Measurements from ENCODE around the gene DOLPP1. TPM values are rescaled to one million over a fixed set of nuclear protein-coding genes. Genes with fewer than 3 reads are reported as not detected.

Gene DOLPP1
- total RNA-seq, 1 experiment from 2014 or later: 32.7 TPM

GRCh38 chr9:129136446-129137035 is 55.6 kb downstream of the DOLPP1 start:
- DNase-seq (ENCODE audit: low spot score): no peak
- H3K36me3 Mint-ChIP-seq: peaks cover 35% of the 10 kb centered on the region
- no peak for ATAC-seq
- no peak for TF ChIP-seq CREM (CRISPR knock-in tag; IDR thresholded peaks at IDR 0.05)
- TF ChIP-seq SP1 (CRISPR knock-in tag; conservative IDR thresholded peaks at IDR 0.05): no peak
- TF ChIP-seq EMX1 (CRISPR knock-in tag; IDR thresholded peaks at IDR 0.05): no peak
- TF ChIP-seq, protein P1, sequence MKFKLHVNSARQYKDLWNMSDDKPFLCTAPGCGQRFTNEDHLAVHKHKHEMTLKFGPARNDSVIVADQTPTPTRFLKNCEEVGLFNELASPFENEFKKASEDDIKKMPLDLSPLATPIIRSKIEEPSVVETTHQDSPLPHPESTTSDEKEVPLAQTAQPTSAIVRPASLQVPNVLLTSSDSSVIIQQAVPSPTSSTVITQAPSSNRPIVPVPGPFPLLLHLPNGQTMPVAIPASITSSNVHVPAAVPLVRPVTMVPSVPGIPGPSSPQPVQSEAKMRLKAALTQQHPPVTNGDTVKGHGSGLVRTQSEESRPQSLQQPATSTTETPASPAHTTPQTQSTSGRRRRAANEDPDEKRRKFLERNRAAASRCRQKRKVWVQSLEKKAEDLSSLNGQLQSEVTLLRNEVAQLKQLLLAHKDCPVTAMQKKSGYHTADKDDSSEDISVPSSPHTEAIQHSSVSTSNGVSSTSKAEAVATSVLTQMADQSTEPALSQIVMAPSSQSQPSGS (CRISPR knock-in tag; IDR thresholded peaks at IDR 0.05; ENCODE audit: borderline replicate concordance, low read depth): no peak
- TF ChIP-seq MXD4 (CRISPR knock-in tag; IDR thresholded peaks at IDR 0.05; ENCODE audit: borderline replicate concordance): no peak
- TF ChIP-seq ZNF317 (CRISPR knock-in tag; IDR thresholded peaks at IDR 0.05; ENCODE audit: borderline replicate concordance, low read depth): no peak
- TF ChIP-seq SMAD4 (CRISPR knock-in tag; IDR thresholded peaks at IDR 0.05): no peak
- no peak for TF ChIP-seq CREB1 (CRISPR knock-in tag; IDR thresholded peaks at IDR 0.05)
- TF ChIP-seq, protein P2, sequence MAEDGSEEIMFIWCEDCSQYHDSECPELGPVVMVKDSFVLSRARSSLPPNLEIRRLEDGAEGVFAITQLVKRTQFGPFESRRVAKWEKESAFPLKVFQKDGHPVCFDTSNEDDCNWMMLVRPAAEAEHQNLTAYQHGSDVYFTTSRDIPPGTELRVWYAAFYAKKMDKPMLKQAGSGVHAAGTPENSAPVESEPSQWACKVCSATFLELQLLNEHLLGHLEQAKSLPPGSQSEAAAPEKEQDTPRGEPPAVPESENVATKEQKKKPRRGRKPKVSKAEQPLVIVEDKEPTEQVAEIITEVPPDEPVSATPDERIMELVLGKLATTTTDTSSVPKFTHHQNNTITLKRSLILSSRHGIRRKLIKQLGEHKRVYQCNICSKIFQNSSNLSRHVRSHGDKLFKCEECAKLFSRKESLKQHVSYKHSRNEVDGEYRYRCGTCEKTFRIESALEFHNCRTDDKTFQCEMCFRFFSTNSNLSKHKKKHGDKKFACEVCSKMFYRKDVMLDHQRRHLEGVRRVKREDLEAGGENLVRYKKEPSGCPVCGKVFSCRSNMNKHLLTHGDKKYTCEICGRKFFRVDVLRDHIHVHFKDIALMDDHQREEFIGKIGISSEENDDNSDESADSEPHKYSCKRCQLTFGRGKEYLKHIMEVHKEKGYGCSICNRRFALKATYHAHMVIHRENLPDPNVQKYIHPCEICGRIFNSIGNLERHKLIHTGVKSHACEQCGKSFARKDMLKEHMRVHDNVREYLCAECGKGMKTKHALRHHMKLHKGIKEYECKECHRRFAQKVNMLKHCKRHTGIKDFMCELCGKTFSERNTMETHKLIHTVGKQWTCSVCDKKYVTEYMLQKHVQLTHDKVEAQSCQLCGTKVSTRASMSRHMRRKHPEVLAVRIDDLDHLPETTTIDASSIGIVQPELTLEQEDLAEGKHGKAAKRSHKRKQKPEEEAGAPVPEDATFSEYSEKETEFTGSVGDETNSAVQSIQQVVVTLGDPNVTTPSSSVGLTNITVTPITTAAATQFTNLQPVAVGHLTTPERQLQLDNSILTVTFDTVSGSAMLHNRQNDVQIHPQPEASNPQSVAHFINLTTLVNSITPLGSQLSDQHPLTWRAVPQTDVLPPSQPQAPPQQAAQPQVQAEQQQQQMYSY (CRISPR knock-in tag; IDR thresholded peaks at IDR 0.05): no peak
- no peak for TF ChIP-seq NR2C2 (CRISPR knock-in tag; IDR thresholded peaks at IDR 0.05)
- TF ChIP-seq, protein P3, sequence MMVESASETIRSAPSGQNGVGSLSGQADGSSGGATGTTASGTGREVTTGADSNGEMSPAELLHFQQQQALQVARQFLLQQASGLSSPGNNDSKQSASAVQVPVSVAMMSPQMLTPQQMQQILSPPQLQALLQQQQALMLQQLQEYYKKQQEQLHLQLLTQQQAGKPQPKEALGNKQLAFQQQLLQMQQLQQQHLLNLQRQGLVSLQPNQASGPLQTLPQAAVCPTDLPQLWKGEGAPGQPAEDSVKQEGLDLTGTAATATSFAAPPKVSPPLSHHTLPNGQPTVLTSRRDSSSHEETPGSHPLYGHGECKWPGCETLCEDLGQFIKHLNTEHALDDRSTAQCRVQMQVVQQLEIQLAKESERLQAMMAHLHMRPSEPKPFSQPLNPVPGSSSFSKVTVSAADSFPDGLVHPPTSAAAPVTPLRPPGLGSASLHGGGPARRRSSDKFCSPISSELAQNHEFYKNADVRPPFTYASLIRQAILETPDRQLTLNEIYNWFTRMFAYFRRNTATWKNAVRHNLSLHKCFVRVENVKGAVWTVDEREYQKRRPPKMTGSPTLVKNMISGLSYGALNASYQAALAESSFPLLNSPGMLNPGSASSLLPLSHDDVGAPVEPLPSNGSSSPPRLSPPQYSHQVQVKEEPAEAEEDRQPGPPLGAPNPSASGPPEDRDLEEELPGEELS (CRISPR knock-in tag; IDR thresholded peaks at IDR 0.05): no peak
- TF ChIP-seq IRF2 (CRISPR knock-in tag; IDR thresholded peaks at IDR 0.05; ENCODE audit: borderline replicate concordance, low read depth): no peak
- no peak for TF ChIP-seq ZNF396 (CRISPR knock-in tag; IDR thresholded peaks at IDR 0.05; ENCODE audit: borderline replicate concordance)
- no peak for TF ChIP-seq CTCF (IDR thresholded peaks at IDR 0.05)
- ChIA-PET POLR2A (interaction anchor here (1.0 kb wide), 1 partner anchor 42 kb away, joined by 5 read pairs; the partner anchor contains the start of gene IER5L), CTCF (interaction anchor here (0.6 to 9.5 kb wide), 3 partner anchors 31 to 472 kb away, joined by 3 to 345 read pairs (median 13); no protein-coding TSS in a partner anchor)
- no peak overlapping the region for H3K27ac Mint-ChIP-seq
- peaks cover 39% of the 10 kb centered on the region for H3K4me1 Mint-ChIP-seq
- H3K4me3 Mint-ChIP-seq: no peak overlapping the region
- no peaks in the 10 kb centered on the region for H3K27me3 Mint-ChIP-seq (ENCODE audit: low read depth)
- no peaks in the 10 kb centered on the region for H3K9me3 Mint-ChIP-seq

- no peak for ATAC-seq
- CTCF ChIA-PET: interaction anchor here (0.5 to 9.5 kb wide), 12 partner anchors 5 to 486 kb away, joined by 3 to 345 read pairs (median 8); partner anchors contain the start of gene IER5L
- POLR2A ChIA-PET: no interaction called here
- H3K9me3 Mint-ChIP-seq: no peaks in the 10 kb centered on the region
- no peak for DNase-seq (ENCODE audit: low spot score)
- TF ChIP-seq NFYB (CRISPR knock-in tag; conservative IDR thresholded peaks at IDR 0.05; ENCODE audit: low read depth): no peak
- no peak for TF ChIP-seq ZNF219 (CRISPR knock-in tag; IDR thresholded peaks at IDR 0.05; ENCODE audit: borderline replicate concordance)
- H3K4me1 Mint-ChIP-seq: peaks cover 44% of the 10 kb centered on the region
- H3K36me3 Mint-ChIP-seq: peaks cover 35% of the 10 kb centered on the region
- no peak overlapping the region for H3K4me3 Mint-ChIP-seq
- H3K27ac Mint-ChIP-seq: peak overlapping the region; percentile 60; the same call in 1 of the 2 replicates
- no peaks in the 10 kb centered on the region for H3K27me3 Mint-ChIP-seq (ENCODE audit: low read depth)
Measured at GRCh38 chr9:129137292-129138143, 56.6 kb downstream of the DOLPP1 start.

Measured in WTC11 (cell line).